GM12878 (cell line): ENCODE data around the gene WDFY4. TPM values are rescaled to one million over a fixed set of nuclear protein-coding genes. Genes with fewer than 3 reads are reported as not detected.

ENCODE experiments used
- ATAC-seq: fragments of 200-7000 bp; cut with Tn5 transposase; 3 replicates; pipeline ENCODE4 v1.9.1; 2020; ENCODE audit warnings: mild to moderate bottlenecking, moderate library complexity
- BruUV-seq: library from RNA; stranded (reverse); fragments of 400-500 nt; replicated peaks from 2 replicates; lab custom pipeline; 2021; lab: Mats Ljungman, UMichigan
- CTCF ChIA-PET: fragments of 300-600 bp; sonication (Branson Sonifier 250); formaldehyde crosslinking; extraction: SDS; loops from one replicate; lab custom pipeline; 2021; ENCODE audit warnings: inconsistent platforms; lab: Yijun Ruan, JAX
- POLR2A ChIA-PET: fragments of 350-600 bp; formaldehyde crosslinking; extraction: SDS; loops from one replicate; lab custom pipeline; 2021; ENCODE audit warnings: inconsistent platforms; lab: Charles Lee
- RAD21 ChIA-PET: fragments of 300-600 bp; sonication (Branson Sonifier 250); formaldehyde crosslinking; loops from one replicate; lab custom pipeline; 2023; ENCODE audit warnings: antibody characterized with exemption; ENCODE audit not compliant: unreplicated experiment; lab: Charles Lee
- SMC1A ChIA-PET: fragments of 300-600 bp; sonication (Branson Sonifier 250); formaldehyde crosslinking; loops from one replicate; lab custom pipeline; 2023; ENCODE audit not compliant: unreplicated experiment, uncharacterized antibody; lab: Charles Lee
- DNase-seq: peaks from one replicate; pipeline ENCODE4 v3.0.0-alpha.2; 2011; ENCODE audit warnings: low read depth, low spot score
- FAIRE-seq: peaks from 3 replicates; lab custom pipeline; 2011; peaks lifted over from hg19 to GRCh38; lab: Jason Lieb, UNC
- H2AFZ ChIP-seq: 2 replicates; pipeline ENCODE4 v1.6.0; 2011; ENCODE audit warnings: low read depth, low read length, control low read depth; ENCODE audit not compliant: control insufficient read depth
- H3K27ac ChIP-seq: 2 replicates; pipeline ENCODE4 v1.5.1; 2011; ENCODE audit warnings: control low read depth; ENCODE audit not compliant: control insufficient read depth, insufficient read depth
- H3K27me3 ChIP-seq, 2 experiments: replicated peaks in 1 of 2; 2 replicates each; pipeline versions ENCODE4 v1.6.0 to v1.6.1; 2011; ENCODE audit warnings: low read length in 1 of 2; ENCODE audit not compliant: control insufficient read depth in 2 of 2, insufficient read depth in 2 of 2
- H3K36me3 ChIP-seq, 2 experiments: 2 replicates each; pipeline ENCODE4 v1.5.1; 2011; ENCODE audit warnings: low read length in 1 of 2; ENCODE audit not compliant: control insufficient read depth in 2 of 2, insufficient read depth in 2 of 2
- H3K4me1 ChIP-seq: 2 replicates; pipeline ENCODE4 v1.6.1; 2011; ENCODE audit warnings: mild to moderate bottlenecking, low read length, moderate library complexity, mixed read lengths; ENCODE audit not compliant: control insufficient read depth, insufficient read depth
- H3K4me2 ChIP-seq: 2 replicates; pipeline ENCODE4 v1.6.0; 2011; ENCODE audit warnings: control low read depth; ENCODE audit not compliant: control insufficient read depth, insufficient read depth
- H3K4me3 ChIP-seq: fragments of 200-600 bp; sonication (generic); 2 replicates; pipeline ENCODE4 v1.5.1; 2016
- H3K79me2 ChIP-seq: 2 replicates; pipeline ENCODE4 v1.6.0; 2011; ENCODE audit warnings: low read length; ENCODE audit not compliant: control insufficient read depth, insufficient read depth
- H3K9ac ChIP-seq: 2 replicates; pipeline ENCODE4 v1.8.0; 2011; ENCODE audit warnings: low read length, control low read depth, mixed read lengths; ENCODE audit not compliant: control insufficient read depth, insufficient read depth
- H3K9me3 ChIP-seq: replicated peaks from 3 replicates; pipeline ENCODE4 v1.5.1; 2011; ENCODE audit warnings: mild to moderate bottlenecking, low read length; ENCODE audit not compliant: control insufficient read depth, insufficient read depth
- H4K20me1 ChIP-seq: 2 replicates; pipeline ENCODE4 v1.6.0; 2011; ENCODE audit not compliant: control insufficient read depth, insufficient read depth
- ASH2L ChIP-seq: fragments of 300-600, 200-600 bp; sonication (generic); IDR thresholded peaks from 2 replicates; pipeline ENCODE4 v1.6.1; 2017; ENCODE audit warnings: low read depth, mild to moderate bottlenecking, borderline replicate concordance
- CREB1 ChIP-seq: IDR thresholded peaks from 2 replicates; pipeline ENCODE4 v1.6.1; 2012; ENCODE audit warnings: low read depth, mild to moderate bottlenecking, inconsistent platforms
- EP300 ChIP-seq, 2 experiments: fragments of 150-350 bp in 1 of 2; IDR thresholded peaks; 2 replicates each; pipeline ENCODE4 v1.6.1; 2011 to 2012; ENCODE audit warnings: low read depth in 2 of 2, low read length in 2 of 2, borderline replicate concordance in 1 of 2, improper control_type of control experiment in 1 of 2, inconsistent platforms in 1 of 2; ENCODE audit not compliant: control insufficient read depth in 1 of 2
- ETV6 ChIP-seq, 2 experiments: fragments of 450-650 bp in 1 of 2; IDR thresholded peaks in 1 of 2; conservative IDR thresholded peaks in 1 of 2; 2 replicates each; pipeline ENCODE4 v1.6.1; 2014; ENCODE audit warnings: antibody characterized with exemption in 1 of 2, borderline replicate concordance in 1 of 2, low read depth in 1 of 2, mild to moderate bottlenecking in 1 of 2, moderate library complexity in 1 of 2
- RAD21 ChIP-seq: IDR thresholded peaks from 2 replicates; pipeline ENCODE4 v1.6.1; 2011; ENCODE audit warnings: mild to moderate bottlenecking, low read depth, low read length, moderate library complexity; ENCODE audit not compliant: insufficient read depth
- SIX5 ChIP-seq: IDR thresholded peaks from 2 replicates; pipeline ENCODE4 v1.6.1; 2011; ENCODE audit warnings: mild to moderate bottlenecking, low read depth, low read length, moderate library complexity; ENCODE audit not compliant: severe bottlenecking
- TCF12 ChIP-seq: IDR thresholded peaks from 2 replicates; pipeline ENCODE4 v1.6.1; 2011; ENCODE audit warnings: low read depth, mild to moderate bottlenecking, low read length
- WGBS: methylation state at CpG from one replicate; pipeline ENCODE4 v1.1.6; 2016; ENCODE audit warnings: low lambda C conversion rate; ENCODE audit not compliant: insufficient replicate concordance, insufficient coverage; ENCODE audit errors: missing lambda C conversion rate; 5-methylcytosine and 5-hydroxymethylcytosine counted together
- in situ Hi-C: fragments of 300-500 bp; cut with MboI; formaldehyde crosslinking; loops from 9 replicates; pipeline ENCODE4 v1.14.3; 2018; ENCODE audit warnings: mixed read lengths
- intact Hi-C: fragments of 100-400 bp; cut with micrococcal nuclease; formaldehyde crosslinking; loops from one replicate; pipeline ENCODE4 v1.14.2; 2022; ENCODE audit not compliant: unreplicated experiment
- polyA plus RNA-seq, 11 experiments: library from polyadenylated mRNA; depleted of rRNA in 4 of 11; unstranded in 6 of 11; stranded (reverse) in 5 of 11; fragments of >200 nt; fragmentation: Nextera tagmentation in 4 of 11; fragmentation: Illumina TruSeq in 1 of 11; extraction: Ambion mirVana in 4 of 11; extraction: Trizol in 1 of 11; gene quantifications; 1 replicate in 1 of 11; 2 replicates in 10 of 11; pipeline versions ENCODE4 v1.2.1 to v1.2.3, GENCODE V29; 2011 to 2016; ENCODE audit warnings: inconsistent platforms in 2 of 11, missing spikeins in 2 of 11, low read depth in 1 of 11
- total RNA-seq, 4 experiments: library from RNA; depleted of rRNA in 3 of 4; stranded (reverse); fragments of >200 nt in 3 of 4; fragmentation: Illumina TruSeq in 1 of 4; extraction: Trizol in 1 of 4; gene quantifications; 2 replicates each; pipeline versions ENCODE4 v1.2.1 to v1.2.3, GENCODE V29; 2013 to 2021
- TF ChIP-seq, protein P1 (sequence below): fragments of 450-650 bp; IDR thresholded peaks from 2 replicates; pipeline ENCODE4 v1.6.1; 2016; ENCODE audit warnings: mild to moderate bottlenecking
- TF ChIP-seq, protein P2 (sequence below): IDR thresholded peaks from 2 replicates; pipeline ENCODE4 v1.6.1; 2011; ENCODE audit warnings: borderline replicate concordance, low read depth, mild to moderate bottlenecking, moderate library complexity, mixed read lengths, low read length; ENCODE audit not compliant: insufficient read depth; ENCODE audit errors: extremely low read length

WDFY4 gene
- total and polyA plus RNA-seq, 10 of the 15 experiments (the other 5 are each of a cell fraction or from before 2014, with no cell fraction given) = 13.5 to 132 (median 47.3) TPM

DNA sequence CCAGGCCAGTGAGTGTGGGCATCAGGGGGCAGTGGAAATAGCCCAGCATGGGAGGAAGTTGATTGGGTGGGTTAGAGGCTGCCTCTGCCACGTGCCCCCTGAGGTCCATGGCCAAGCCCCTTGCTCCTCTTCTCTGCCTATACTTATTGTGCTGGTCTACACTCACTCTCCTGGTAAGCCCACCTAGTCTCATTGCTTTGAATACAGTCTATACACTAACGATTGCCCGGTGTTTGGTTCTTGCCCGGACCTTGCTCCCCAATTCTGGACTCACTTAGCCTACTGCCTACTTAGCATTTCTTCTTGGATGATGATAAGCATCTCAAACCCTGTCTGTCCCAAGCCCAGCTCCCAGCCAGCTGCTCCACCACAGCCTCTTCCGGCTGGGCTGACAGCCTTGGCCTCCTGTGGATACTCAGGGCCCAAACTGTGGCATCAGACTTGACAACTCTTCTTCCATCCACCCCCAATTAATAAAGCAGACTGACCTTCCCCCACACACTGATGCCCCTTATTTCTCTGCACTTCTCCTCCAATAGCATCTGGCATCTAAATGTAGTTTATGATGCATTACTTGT, 244.8 kb downstream of the WDFY4 start:
- intact Hi-C loops = no loop called here

More for the DNA sequence above, 244.8 kb downstream of the WDFY4 start:
- Histone ChIP-seq H3K79me2 (no peaks in the 10 kb centered on the region), H3K9me3 (no peaks in the 10 kb centered on the region), H4K20me1 (no peaks in the 10 kb centered on the region), H3K27me3 (no peaks in the 10 kb centered on the region), H3K36me3 (peaks cover 3 to 11% of the 10 kb centered on the region in 2 experiments; a peak in 3 of 4 replicates), H3K4me2 (no peak overlapping the region), H3K4me1 (no peaks in the 10 kb centered on the region), H3K9ac (no peak overlapping the region), H3K4me3 (no peak overlapping the region), H2AFZ (no peak overlapping the region), H3K27ac (no peak overlapping the region)
- BruUV-seq = no TSS peak
- in situ Hi-C loops = no loop called here
- WGBS = 79% methylated on average over 5 of the region's 5 CpGs
- RAD21 ChIA-PET = no interaction called here
- FAIRE-seq (no peak), ATAC-seq (no peak), DNase-seq (no peak)
- SMC1A ChIA-PET = no interaction called here
- TF ChIP-seq TCF12 = no peak
- no peak for TF ChIP-seq CREB1
- TF ChIP-seq, protein P1, sequence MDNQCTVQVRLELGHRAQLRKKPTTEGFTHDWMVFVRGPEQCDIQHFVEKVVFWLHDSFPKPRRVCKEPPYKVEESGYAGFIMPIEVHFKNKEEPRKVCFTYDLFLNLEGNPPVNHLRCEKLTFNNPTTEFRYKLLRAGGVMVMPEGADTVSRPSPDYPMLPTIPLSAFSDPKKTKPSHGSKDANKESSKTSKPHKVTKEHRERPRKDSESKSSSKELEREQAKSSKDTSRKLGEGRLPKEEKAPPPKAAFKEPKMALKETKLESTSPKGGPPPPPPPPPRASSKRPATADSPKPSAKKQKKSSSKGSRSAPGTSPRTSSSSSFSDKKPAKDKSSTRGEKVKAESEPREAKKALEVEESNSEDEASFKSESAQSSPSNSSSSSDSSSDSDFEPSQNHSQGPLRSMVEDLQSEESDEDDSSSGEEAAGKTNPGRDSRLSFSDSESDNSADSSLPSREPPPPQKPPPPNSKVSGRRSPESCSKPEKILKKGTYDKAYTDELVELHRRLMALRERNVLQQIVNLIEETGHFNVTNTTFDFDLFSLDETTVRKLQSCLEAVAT = no peak
- no peak for TF ChIP-seq ASH2L
- TF ChIP-seq ETV6 (conservative IDR thresholded peaks at IDR 0.05 in 1 of 2, IDR thresholded peaks at IDR 0.05 in 1 of 2; ENCODE audit: borderline replicate concordance in 1 of 2, low read depth in 1 of 2) = no peak
- no peak for TF ChIP-seq SIX5
- no peak for TF ChIP-seq RAD21
- no peak for TF ChIP-seq EP300 (IDR thresholded peaks at IDR 0.05; ENCODE audit: borderline replicate concordance in 1 of 2, control insufficient read depth in 1 of 2, low read depth in 2 of 2, low read length in 2 of 2)
- TF ChIP-seq, protein P2, sequence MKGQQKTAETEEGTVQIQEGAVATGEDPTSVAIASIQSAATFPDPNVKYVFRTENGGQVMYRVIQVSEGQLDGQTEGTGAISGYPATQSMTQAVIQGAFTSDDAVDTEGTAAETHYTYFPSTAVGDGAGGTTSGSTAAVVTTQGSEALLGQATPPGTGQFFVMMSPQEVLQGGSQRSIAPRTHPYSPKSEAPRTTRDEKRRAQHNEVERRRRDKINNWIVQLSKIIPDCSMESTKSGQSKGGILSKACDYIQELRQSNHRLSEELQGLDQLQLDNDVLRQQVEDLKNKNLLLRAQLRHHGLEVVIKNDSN = no peak
- CTCF ChIA-PET = no interaction called here
- POLR2A ChIA-PET = no interaction called here
